Activated CD8-positive, alpha-beta T cell treated with anti-CD3 and anti-CD28 coated beads for 36 hours (primary cell): ENCODE results near the gene MTX1. TPM values are rescaled to one million over a fixed set of nuclear protein-coding genes. Genes with fewer than 3 reads are reported as not detected.

Source experiments
- ATAC-seq: fragments of 200-7000 bp; cut with Tn5 transposase; one replicate; pipeline ENCODE4 v1.10.0; 2021; ENCODE audit warnings: mild to moderate bottlenecking, moderate library complexity
- CTCF ChIA-PET: fragments of 350-600 bp; sonication (Branson Sonifier 250); formaldehyde crosslinking; loops from one replicate; lab custom pipeline; 2021; ENCODE audit warnings: antibody characterized with exemption; lab: Charles Lee
- POLR2A ChIA-PET: fragments of 350-600 bp; sonication (Branson Sonifier 250); formaldehyde crosslinking; loops from one replicate; lab custom pipeline; 2021; ENCODE audit warnings: antibody characterized with exemption; lab: Charles Lee
- DNase-seq: peaks from one replicate; pipeline ENCODE4 v3.0.0-alpha.2; 2020
- H3K27ac Mint-ChIP-seq: one replicate; pipeline ENCODE4 v1.8.0; 2021; ENCODE audit warnings: mild to moderate bottlenecking, mixed read lengths
- H3K27me3 Mint-ChIP-seq: one replicate; pipeline ENCODE4 v1.8.0; 2021; ENCODE audit warnings: mixed read lengths
- H3K36me3 Mint-ChIP-seq: one replicate; pipeline ENCODE4 v1.8.0; 2021; ENCODE audit warnings: low read depth, mixed read lengths
- H3K4me1 Mint-ChIP-seq: one replicate; pipeline ENCODE4 v1.8.0; 2021; ENCODE audit warnings: low read depth, mixed read lengths
- H3K4me3 Mint-ChIP-seq: one replicate; pipeline ENCODE4 v1.8.0; 2021; ENCODE audit warnings: mild to moderate bottlenecking, moderate library complexity, mixed read lengths
- H3K9me3 Mint-ChIP-seq: one replicate; pipeline ENCODE4 v1.8.0; 2021; ENCODE audit warnings: mixed read lengths
- CTCF ChIP-seq: fragments of 200-600 bp; IDR thresholded peaks from one replicate; pipeline ENCODE4 v1.8.0; 2022; ENCODE audit warnings: antibody characterized with exemption, mild to moderate bottlenecking
- intact Hi-C: fragments of 100-400 bp; cut with micrococcal nuclease; formaldehyde crosslinking; loops from one replicate; pipeline ENCODE4 v1.10.0; 2022
- total RNA-seq, 2 experiments: library from RNA; stranded (reverse); gene quantifications; one replicate each; pipeline ENCODE4 v1.2.3, GENCODE V29; 2021

Gene MTX1
- total RNA-seq, 2 experiments from 2014 or later = 59.2 to 61.0 TPM

- Mint-ChIP-seq H3K9me3 (no peaks in the 10 kb centered on the region), H3K27ac (peak overlapping the region; percentile 13), H3K36me3 (peaks cover 36% of the 10 kb centered on the region), H3K4me3 (peak overlapping the region; percentile 77), H3K4me1 (peaks cover 36% of the 10 kb centered on the region), H3K27me3 (no peaks in the 10 kb centered on the region)
- ATAC-seq (no peak), DNase-seq (no peak)
- no peak for TF ChIP-seq CTCF
- ChIA-PET POLR2A (interaction anchor here (0.6 to 3.7 kb wide), 8 partner anchors 11 to 307 kb away, joined by 3 to 20 read pairs (median 3); partner anchors contain the start of genes ASH1L, CLK2 and TRIM46), CTCF (interaction anchor here (1.0 to 1.8 kb wide), 5 partner anchors 10 to 83 kb away, joined by 3 to 5 read pairs (median 4); partner anchors contain the start of gene KRTCAP2)
- intact Hi-C loops = loop anchor here (10.0 kb wide), 1 partner anchor 339 kb away; no protein-coding TSS in a partner anchor
Measured at GRCh38 chr1:155256058-155256852, 47.8 kb downstream of the MTX1 start.

DNA sequence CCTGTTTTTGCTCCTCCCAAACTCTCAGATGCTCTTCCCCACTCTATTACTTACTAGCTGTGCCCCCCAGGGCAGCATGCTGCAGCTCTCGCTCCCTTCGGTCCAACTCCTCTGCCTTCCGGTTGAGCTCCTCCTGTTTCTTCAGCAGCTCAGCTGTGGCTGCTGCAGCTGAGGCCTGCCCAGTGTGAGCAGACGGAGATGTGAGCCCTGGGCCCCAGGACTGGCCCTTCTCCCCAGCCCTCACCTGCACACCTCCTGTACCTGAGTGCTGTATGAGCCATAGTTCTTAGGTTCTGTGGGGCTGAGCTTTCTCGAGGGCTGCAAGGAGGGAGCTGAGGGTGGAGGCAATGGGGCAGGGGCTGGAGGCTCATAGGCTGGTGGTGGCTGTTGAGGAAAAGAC, 51.8 kb downstream of the MTX1 start:
- CTCF ChIA-PET = interaction anchor here (0.8 to 18.9 kb wide), 3 partner anchors 11 to 156 kb away, joined by 3 to 232 read pairs (median 5); no protein-coding TSS in a partner anchor
- Mint-ChIP-seq H3K9me3 (no peaks in the 10 kb centered on the region), H3K27me3 (no peaks in the 10 kb centered on the region), H3K4me1 (peaks cover 40% of the 10 kb centered on the region), H3K27ac (peak overlapping the region; percentile 89), H3K36me3 (peaks cover 75% of the 10 kb centered on the region), H3K4me3 (peak overlapping the region; percentile 96)
- no peak for TF ChIP-seq CTCF
- DNase-seq (no peak), ATAC-seq (no peak)
- intact Hi-C loops = loop anchor here (5.0 kb wide), 1 partner anchor 47 kb away; the partner anchor contains the start of gene FDPS
- POLR2A ChIA-PET = interaction anchor here (1.0 to 4.7 kb wide), 6 partner anchors 9 to 63 kb away, joined by 3 to 37 read pairs (median 4); partner anchors contain the start of genes CLK2 and RUSC1

DNA sequence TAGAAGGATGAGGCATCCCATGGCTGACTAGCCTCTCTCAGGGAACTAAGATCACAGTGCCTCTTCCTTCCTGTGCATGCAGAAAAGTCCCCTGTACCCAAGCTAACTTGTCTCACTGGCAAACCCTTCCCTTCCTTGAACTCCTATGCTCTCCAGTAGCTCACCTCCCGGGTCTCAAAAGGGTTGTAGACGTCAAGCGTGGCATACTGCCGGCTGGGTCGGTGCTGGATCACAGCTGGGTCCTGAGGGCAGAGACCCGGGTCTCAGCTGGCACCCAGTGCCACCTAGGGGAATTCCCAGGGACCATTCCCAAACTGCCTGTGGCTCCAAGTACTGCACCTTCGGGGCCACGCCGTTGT, 53.0 kb downstream of the MTX1 start:
- peaks cover 31% of the 10 kb centered on the region for H3K4me1 Mint-ChIP-seq
- no peaks in the 10 kb centered on the region for H3K9me3 Mint-ChIP-seq
- intact Hi-C loops = loop anchor here (5.0 kb wide), 1 partner anchor 46 kb away; the partner anchor contains the start of gene FDPS
- DNase-seq = peak; percentile 47
- CTCF ChIA-PET = interaction anchor here (0.9 to 18.9 kb wide), 8 partner anchors 9 to 87 kb away, joined by 3 to 232 read pairs (median 4); partner anchors contain the start of genes FDPS, MTX1 and THBS3
- POLR2A ChIA-PET = interaction anchor here (0.6 to 4.7 kb wide), 11 partner anchors 10 to 62 kb away, joined by 3 to 37 read pairs (median 3); partner anchors contain the start of genes CLK2, MTX1 and RUSC1
- peak overlapping the region; percentile 96 for H3K4me3 Mint-ChIP-seq
- peak; percentile 17 for TF ChIP-seq CTCF
- ATAC-seq = peak; percentile 43
- H3K36me3 Mint-ChIP-seq = peaks cover 76% of the 10 kb centered on the region
- no peaks in the 10 kb centered on the region for H3K27me3 Mint-ChIP-seq
- peak overlapping the region; percentile 89 for H3K27ac Mint-ChIP-seq

- Mint-ChIP-seq H3K36me3 (peaks cover 76% of the 10 kb centered on the region), H3K4me3 (peak within 1 kb of the TSS; percentile 96), H3K27ac (peak within 1 kb of the TSS; percentile 89), H3K4me1 (peaks cover 29% of the 10 kb centered on the region), H3K9me3 (no peaks in the 10 kb centered on the region), H3K27me3 (no peaks in the 10 kb centered on the region)
- TF ChIP-seq CTCF = no peak
- POLR2A ChIA-PET = interaction anchor here (0.6 to 4.7 kb wide), 11 partner anchors 8 to 60 kb away, joined by 3 to 37 read pairs (median 3); partner anchors contain the start of genes CLK2 and MTX1
- ATAC-seq (peak; percentile 93), DNase-seq (peak; percentile 97)
- CTCF ChIA-PET = interaction anchor here (0.7 to 18.9 kb wide), 8 partner anchors 8 to 87 kb away, joined by 3 to 232 read pairs (median 3); partner anchors contain the start of genes FDPS, MTX1 and THBS3
- intact Hi-C loops = loop anchor here (5.0 kb wide), 1 partner anchor 45 kb away; the partner anchor contains the start of gene FDPS
Measured at GRCh38 chr1:155261852-155262673, 53.6 kb downstream of the MTX1 start, which contains the start of gene SCAMP3. SCAMP3 (minus strand) TSS chr1:155262360; CDS start chr1:155262151, 209 bp downstream.
